ENCODE data around the gene FTCD. TPM values are rescaled to one million over a fixed set of nuclear protein-coding genes. Genes with fewer than 3 reads are reported as not detected.

FTCD gene
- total and polyA plus RNA-seq, 12 donors = 0.14 to 4.4 (median 1.1) TPM

DNA sequence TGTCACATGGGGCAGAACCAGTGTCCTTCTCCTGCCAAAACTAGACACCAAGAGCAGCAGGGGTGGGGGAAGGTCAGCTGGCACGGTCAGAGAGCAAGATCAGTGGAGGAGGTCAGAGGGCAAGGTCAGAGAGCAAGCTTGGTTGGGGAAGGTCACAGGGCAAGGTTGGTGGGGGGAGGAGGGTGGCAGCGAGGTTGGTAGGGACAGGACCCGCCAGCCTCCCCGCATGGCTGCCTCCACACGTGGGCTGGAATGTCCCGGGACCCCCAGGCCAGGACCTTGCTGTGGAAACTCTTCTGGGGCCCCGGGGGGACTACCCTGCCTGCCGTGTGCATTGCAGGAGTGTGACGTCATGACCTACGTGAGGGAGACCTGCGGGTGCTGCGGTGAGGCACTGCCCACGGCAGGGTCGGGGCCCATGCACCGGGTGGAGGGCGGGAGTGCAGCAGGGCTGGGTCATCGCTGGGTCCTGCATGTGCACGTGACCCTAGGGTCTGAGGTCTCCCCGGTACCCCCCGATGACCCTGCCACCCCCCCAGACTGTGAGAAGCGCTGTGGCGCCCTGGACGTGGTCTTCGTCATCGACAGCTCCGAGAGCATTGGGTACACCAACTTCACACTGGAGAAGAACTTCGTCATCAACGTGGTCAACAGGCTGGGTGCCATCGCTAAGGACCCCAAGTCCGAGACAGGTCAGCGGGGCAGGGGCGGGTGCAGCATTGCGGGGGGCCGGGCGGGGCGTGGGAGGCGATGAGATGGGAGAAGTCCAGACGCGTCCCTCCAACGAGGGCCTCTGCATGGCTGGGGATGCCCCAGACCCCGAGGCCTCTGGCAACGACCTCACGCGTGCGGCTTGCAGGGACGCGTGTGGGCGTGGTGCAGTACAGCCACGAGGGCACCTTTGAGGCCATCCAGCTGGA lies 30.2 kb downstream of the FTCD start:
- Histone ChIP-seq H3K4me3 (no peak overlapping the region), H3K9me3 (no peaks in the 10 kb centered on the region), H3K27me3 (no peaks in the 10 kb centered on the region), H3K36me3 (peaks cover 0 to 88% (median 27%) of the 10 kb centered on the region in 9 donors), H3K4me1 (peaks cover 0 to 18% (median 11%) of the 10 kb centered on the region in 9 donors), H3K27ac (no peak overlapping the region)
- ATAC-seq (no peak), DNase-seq (peak in 1 of 2 donors; percentile 5)
- intact Hi-C loops (cut with DNase I) = no loop called here
- 89 to 91% methylated on average over 49 of the region's 49 CpGs for WGBS, 2 donors
- TF ChIP-seq, protein P1, sequence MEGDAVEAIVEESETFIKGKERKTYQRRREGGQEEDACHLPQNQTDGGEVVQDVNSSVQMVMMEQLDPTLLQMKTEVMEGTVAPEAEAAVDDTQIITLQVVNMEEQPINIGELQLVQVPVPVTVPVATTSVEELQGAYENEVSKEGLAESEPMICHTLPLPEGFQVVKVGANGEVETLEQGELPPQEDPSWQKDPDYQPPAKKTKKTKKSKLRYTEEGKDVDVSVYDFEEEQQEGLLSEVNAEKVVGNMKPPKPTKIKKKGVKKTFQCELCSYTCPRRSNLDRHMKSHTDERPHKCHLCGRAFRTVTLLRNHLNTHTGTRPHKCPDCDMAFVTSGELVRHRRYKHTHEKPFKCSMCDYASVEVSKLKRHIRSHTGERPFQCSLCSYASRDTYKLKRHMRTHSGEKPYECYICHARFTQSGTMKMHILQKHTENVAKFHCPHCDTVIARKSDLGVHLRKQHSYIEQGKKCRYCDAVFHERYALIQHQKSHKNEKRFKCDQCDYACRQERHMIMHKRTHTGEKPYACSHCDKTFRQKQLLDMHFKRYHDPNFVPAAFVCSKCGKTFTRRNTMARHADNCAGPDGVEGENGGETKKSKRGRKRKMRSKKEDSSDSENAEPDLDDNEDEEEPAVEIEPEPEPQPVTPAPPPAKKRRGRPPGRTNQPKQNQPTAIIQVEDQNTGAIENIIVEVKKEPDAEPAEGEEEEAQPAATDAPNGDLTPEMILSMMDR (IDR thresholded peaks at IDR 0.05) = no peak

DNA sequence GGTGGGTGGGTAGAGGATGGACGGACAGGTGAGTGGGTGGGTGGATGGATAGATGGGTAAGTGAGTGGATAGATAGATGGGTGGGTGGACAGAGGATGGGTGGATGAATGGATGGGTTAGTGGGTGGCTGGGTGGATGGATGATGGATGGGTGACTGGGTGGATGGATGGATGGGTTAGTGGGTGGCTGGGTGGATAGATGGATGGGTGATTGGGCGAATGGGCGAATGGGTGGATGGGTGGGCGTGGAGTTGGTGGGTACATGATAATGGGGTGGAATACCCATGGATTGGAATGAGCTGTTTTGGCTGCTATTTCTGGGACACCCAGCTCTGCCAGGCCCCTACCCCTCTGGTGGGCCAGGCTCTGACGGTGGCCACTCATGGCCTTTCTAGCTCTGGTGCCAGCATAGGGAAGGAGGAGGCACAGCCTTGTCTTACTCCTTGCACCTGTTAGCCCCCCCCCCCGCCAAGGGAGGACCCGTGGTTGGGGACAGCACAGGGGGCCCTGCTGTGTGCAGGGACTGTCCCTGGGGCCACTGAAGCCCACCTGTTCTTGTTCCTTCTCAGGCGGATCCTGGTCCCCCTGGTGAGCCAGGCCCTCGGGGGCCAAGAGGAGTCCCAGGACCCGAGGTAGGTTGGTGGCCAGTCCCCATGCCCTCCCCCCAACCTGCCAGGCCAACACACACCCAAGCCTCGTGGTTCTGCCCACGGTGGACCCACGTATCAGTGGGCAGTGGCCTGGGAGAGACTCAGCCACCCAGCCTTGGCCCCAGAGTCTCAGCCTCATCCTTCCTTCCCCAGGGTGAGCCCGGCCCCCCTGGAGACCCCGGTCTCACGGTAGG lies 31.1 kb downstream of the FTCD start:
- Histone ChIP-seq H3K27me3 (no peaks in the 10 kb centered on the region), H3K36me3 (peaks cover 0 to 92% (median 30%) of the 10 kb centered on the region in 9 donors), H3K27ac (no peak overlapping the region), H3K4me1 (peaks cover 0 to 17% (median 11%) of the 10 kb centered on the region in 9 donors), H3K9me3 (no peaks in the 10 kb centered on the region), H3K4me3 (no peak overlapping the region)
- intact Hi-C loops (cut with DNase I) = no loop called here
- DNase-seq (peak in 1 of 2 donors; percentile 3), ATAC-seq (no peak)
- TF ChIP-seq, protein P1 (IDR thresholded peaks at IDR 0.05) = no peak
- 91 to 94% methylated on average over 15 to 16 of the region's 16 CpGs for WGBS, 2 donors

DNA sequence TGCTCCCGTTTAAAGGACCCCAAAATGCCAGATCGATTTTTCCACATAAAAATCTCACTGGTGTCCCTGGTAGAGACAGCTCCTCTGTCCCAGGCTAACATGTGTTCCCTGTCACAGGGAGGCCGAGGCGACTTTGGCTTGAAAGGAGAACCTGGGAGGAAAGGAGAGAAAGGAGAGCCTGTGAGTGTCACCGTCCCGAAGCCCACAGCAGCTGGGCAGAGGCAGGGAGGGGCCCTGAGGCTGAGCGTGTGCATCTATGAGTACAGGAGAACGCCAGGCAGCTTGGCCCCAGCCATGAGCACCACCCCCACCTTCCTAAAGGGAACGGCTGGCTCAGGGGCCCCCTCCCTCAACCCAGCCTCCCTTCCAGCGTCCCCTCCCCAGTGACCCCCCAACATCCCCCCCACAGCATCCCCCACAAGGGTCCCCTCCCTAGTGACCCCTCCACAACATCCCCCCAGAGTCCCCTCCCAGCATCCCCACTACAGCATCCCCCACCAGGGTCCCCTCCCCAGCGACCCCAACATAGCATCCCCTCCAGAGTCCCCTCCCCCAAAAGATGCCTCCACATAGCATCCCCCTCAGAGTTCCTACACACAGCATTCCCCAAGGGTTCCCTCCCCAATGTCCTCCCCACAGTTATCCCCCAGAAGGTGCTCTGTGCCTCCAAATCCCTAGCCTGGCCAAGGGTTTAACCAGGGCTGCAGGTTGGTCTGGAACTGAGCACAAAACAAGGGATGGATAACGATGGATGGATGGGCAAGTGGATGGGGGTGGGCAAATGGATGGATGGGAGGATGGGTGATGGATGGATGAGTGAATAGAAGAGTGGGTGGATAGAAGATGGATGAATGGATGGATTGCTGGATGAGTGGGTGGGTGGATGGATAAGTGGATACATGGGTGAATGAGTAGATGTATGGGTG lies 32.4 kb downstream of the FTCD start:
- H3K4me3 ChIP-seq = no peak overlapping the region
- no peaks in the 10 kb centered on the region for H3K27me3 ChIP-seq
- no peak overlapping the region for H3K27ac ChIP-seq
- WGBS, 2 donors = 92 to 93% methylated on average over 12 of the region's 12 CpGs
- H3K4me1 ChIP-seq = peaks cover 0 to 4% (median 2%) of the 10 kb centered on the region in 9 donors
- H3K9me3 ChIP-seq = no peaks in the 10 kb centered on the region
- ATAC-seq (no peak), DNase-seq (peak in 1 of 2 donors; percentile 1)
- H3K36me3 ChIP-seq = peaks cover 0 to 93% (median 43%) of the 10 kb centered on the region in 9 donors
- intact Hi-C loops (cut with DNase I) = no loop called here
- TF ChIP-seq, protein P1 (IDR thresholded peaks at IDR 0.05) = no peak
